HCT116 (cell line): Measurements from ENCODE around the gene C2orf68. TPM values are rescaled to one million over a fixed set of nuclear protein-coding genes. Genes with fewer than 3 reads are reported as not detected.
A peak's percentile ranks its signal among the peaks of the same experiment; 100 is the strongest.

ENCODE experiments used
- ATAC-seq: fragments of 200-7000 bp; cut with Tn5 transposase; 2 replicates; pipeline ENCODE4 v1.9.1; 2020; ENCODE audit warnings: mild to moderate bottlenecking, moderate library complexity
- BruUV-seq: library from RNA; stranded (reverse); fragments of 400-500 nt; replicated peaks from 2 replicates; lab custom pipeline; 2021; lab: Mats Ljungman, UMichigan
- CTCF ChIA-PET: fragments of 300-600 bp; sonication (Branson Sonifier 250); formaldehyde crosslinking; loops from one replicate; lab custom pipeline; 2021; ENCODE audit warnings: antibody characterized with exemption; lab: Charles Lee
- POLR2A ChIA-PET: fragments of 300-600, 350-600 bp; sonication (Branson Sonifier 250); formaldehyde crosslinking; loops from one replicate; lab custom pipeline; 2021; ENCODE audit warnings: antibody characterized with exemption; lab: Charles Lee
- RAD21 ChIA-PET, 2 experiments: fragments of 300-600 bp; sonication (Branson Sonifier 250); formaldehyde crosslinking; loops; one replicate each; lab custom pipeline; 2023; ENCODE audit warnings: low total read pairs in 2 of 2; ENCODE audit not compliant: uncharacterized antibody in 2 of 2, unreplicated experiment in 2 of 2, low non-redundant PET in 1 of 2; lab: Charles Lee
- DNase-seq: peaks from one replicate; pipeline ENCODE4 v3.0.0-alpha.2; 2010; ENCODE audit warnings: low read depth, low spot score
- H2AFZ ChIP-seq: fragments of 200-600 bp; shearing (Covaris generic), sonication (generic); 2 replicates; pipeline ENCODE4 v1.6.1; 2017; ENCODE audit warnings: low read depth, mixed run types, mixed read lengths, antibody characterized with exemption, low read length; ENCODE audit not compliant: poor library complexity, severe bottlenecking
- H3K27ac ChIP-seq: 2 replicates; pipeline ENCODE4 v1.5.1; 2012; ENCODE audit warnings: low read depth, low read length
- H3K27me3 ChIP-seq: fragments of 200-600 bp; sonication (generic); 2 replicates; pipeline ENCODE4 v1.6.1; 2016; ENCODE audit warnings: mixed run types, low read length, mixed read lengths; ENCODE audit not compliant: insufficient read depth
- H3K36me3 ChIP-seq, 2 experiments: fragments of 200-500 bp in 1 of 2; fragments of 200-600 bp in 1 of 2; sonication (Bioruptor generic) in 1 of 2; sonication (generic) in 1 of 2; 2 replicates each; pipeline versions ENCODE4 v1.5.1 to v1.6.1; 2014 to 2016; ENCODE audit warnings: low read length in 2 of 2, inconsistent platforms in 1 of 2, mixed read lengths in 1 of 2, mixed run types in 1 of 2; ENCODE audit not compliant: insufficient read depth in 2 of 2, control insufficient read depth in 1 of 2
- H3K4me1 ChIP-seq, 2 experiments: fragments of 200-600 bp in 1 of 2; sonication (generic) in 1 of 2; 2 replicates each; pipeline versions ENCODE4 v1.5.1 to v1.6.1; 2012 to 2017; ENCODE audit warnings: low read length in 2 of 2, inconsistent platforms in 1 of 2, mild to moderate bottlenecking in 1 of 2, mixed read lengths in 1 of 2, mixed run types in 1 of 2, moderate library complexity in 1 of 2; ENCODE audit not compliant: insufficient read depth in 2 of 2, control insufficient read depth in 1 of 2
- H3K4me2 ChIP-seq: fragments of 200-600 bp; sonication (generic); 2 replicates; pipeline ENCODE4 v1.6.1; 2017; ENCODE audit warnings: mixed run types, low read length, mixed read lengths
- H3K4me3 ChIP-seq, 2 experiments: fragments of 200-600 bp in 1 of 2; sonication (generic) in 1 of 2; replicated peaks in 1 of 2; 2 replicates each; pipeline ENCODE4 v1.5.1; 2011 to 2016; ENCODE audit warnings: low read length in 2 of 2, control low read depth in 1 of 2, low read depth in 1 of 2, mild to moderate bottlenecking in 1 of 2, mixed read lengths in 1 of 2, mixed run types in 1 of 2
- H3K79me2 ChIP-seq: fragments of 200-600 bp; sonication (generic); 2 replicates; pipeline ENCODE4 v1.6.1; 2017; ENCODE audit warnings: mild to moderate bottlenecking, mixed run types, low read length, moderate library complexity, mixed read lengths; ENCODE audit not compliant: insufficient read depth
- H3K9ac ChIP-seq: fragments of 200-600 bp; sonication (generic); 2 replicates; pipeline ENCODE4 v1.6.1; 2016; ENCODE audit warnings: low read length, mixed read lengths
- H3K9me2 ChIP-seq: fragments of 200-600 bp; sonication (generic), shearing (Covaris generic); 2 replicates; pipeline ENCODE4 v1.6.1; 2017; ENCODE audit warnings: mixed run types, mild to moderate bottlenecking, moderate library complexity; ENCODE audit not compliant: insufficient read depth
- H3K9me3 ChIP-seq, 2 experiments: fragments of 200-500 bp in 1 of 2; fragments of 200-600 bp in 1 of 2; sonication (Bioruptor generic) in 1 of 2; sonication (generic) in 1 of 2; 2 replicates each; pipeline ENCODE4 v1.6.1; 2014 to 2017; ENCODE audit warnings: low read length in 2 of 2, mixed read lengths in 2 of 2, inconsistent platforms in 1 of 2, low read depth in 1 of 2, mild to moderate bottlenecking in 1 of 2, mixed run types in 1 of 2, moderate library complexity in 1 of 2; ENCODE audit not compliant: control insufficient read depth in 1 of 2, insufficient read depth in 1 of 2
- H4K20me1 ChIP-seq: fragments of 200-600 bp; sonication (generic), shearing (Covaris generic); 2 replicates; pipeline ENCODE4 v1.6.1; 2017; ENCODE audit warnings: mixed run types, mild to moderate bottlenecking, moderate library complexity; ENCODE audit not compliant: insufficient read depth
- CBX3 ChIP-seq: IDR thresholded peaks from 2 replicates; pipeline ENCODE4 v1.6.1; 2012; ENCODE audit warnings: low read depth
- CEBPB ChIP-seq: IDR thresholded peaks from 2 replicates; pipeline ENCODE4 v1.6.1; 2012; ENCODE audit warnings: low read depth
- CTCF ChIP-seq, 3 experiments: fragments of 200-600 bp in 1 of 3; sonication (generic) in 1 of 3; IDR thresholded peaks in 2 of 3; conservative IDR thresholded peaks in 1 of 3; 2 replicates each; pipeline ENCODE4 v1.5.1; 2012 to 2017; ENCODE audit warnings: low read depth in 2 of 3, low read length in 2 of 3, antibody characterized with exemption in 1 of 3, borderline replicate concordance in 1 of 3, control low read depth in 1 of 3, mild to moderate bottlenecking in 1 of 3, mixed read lengths in 1 of 3, mixed run types in 1 of 3, moderate library complexity in 1 of 3; ENCODE audit not compliant: insufficient read depth in 1 of 3
- ELF1 ChIP-seq: IDR thresholded peaks from 2 replicates; pipeline ENCODE4 v1.6.1; 2012; ENCODE audit warnings: low read depth, borderline replicate concordance
- FOSL1 ChIP-seq: IDR thresholded peaks from 2 replicates; pipeline ENCODE4 v1.6.1; 2012; ENCODE audit warnings: low read depth
- RAD21 ChIP-seq: IDR thresholded peaks from 2 replicates; pipeline ENCODE4 v1.6.1; 2012; ENCODE audit warnings: low read depth, mild to moderate bottlenecking
- REST ChIP-seq: IDR thresholded peaks from 2 replicates; pipeline ENCODE4 v1.6.1; 2012; ENCODE audit warnings: low read depth
- SIN3A ChIP-seq: IDR thresholded peaks from 2 replicates; pipeline ENCODE4 v1.6.1; 2012; ENCODE audit warnings: low read depth
- SP1 ChIP-seq: IDR thresholded peaks from 2 replicates; pipeline ENCODE4 v1.6.1; 2012; ENCODE audit warnings: low read depth
- TCF7L2 ChIP-seq: IDR thresholded peaks from 2 replicates; pipeline ENCODE4 v1.7.0; 2011; ENCODE audit warnings: borderline replicate concordance, inconsistent platforms; ENCODE audit not compliant: insufficient read depth, insufficient read length; ENCODE audit errors: extremely low read depth
- intact Hi-C: fragments of 100-400 bp; cut with micrococcal nuclease; formaldehyde crosslinking; loops from 2 replicates; pipeline ENCODE4 v1.10.0; 2022
- total RNA-seq: library from RNA; stranded (reverse); gene quantifications from one replicate; pipeline ENCODE4 v1.2.1, GENCODE V29; 2021; ENCODE audit not compliant: unreplicated experiment

Gene C2orf68
- total RNA-seq, 1 experiment from 2014 or later = 21.8 TPM

- H3K9ac ChIP-seq = no peak overlapping the region
- POLR2A ChIA-PET = no interaction called here
- H4K20me1 ChIP-seq = no peaks in the 10 kb centered on the region
- TF ChIP-seq FOSL1 = no peak
- no peak for TF ChIP-seq SIN3A
- no peak for TF ChIP-seq ELF1
- no peak for TF ChIP-seq REST
- no peak for TF ChIP-seq CBX3
- no peak for TF ChIP-seq TCF7L2
- no peak for TF ChIP-seq SP1
- peak; percentile 28; the same call in 1 of the 2 replicates for TF ChIP-seq RAD21
- peak; percentile 31 to 65 (median 59); a peak in 5 of 6 replicates for TF ChIP-seq CTCF (IDR thresholded peaks at IDR 0.05 in 2 of 3, conservative IDR thresholded peaks at IDR 0.05 in 1 of 3; ENCODE audit: borderline replicate concordance in 1 of 3, insufficient read depth in 1 of 3, low read depth in 2 of 3, low read length in 2 of 3)
- no peak for TF ChIP-seq CEBPB
- RAD21 ChIA-PET = interaction anchor here in 1 of 2 experiments (0.6 kb wide), 1 partner anchor 18 kb away, joined by 3 read pairs; no protein-coding TSS in a partner anchor
- DNase-seq (no peak), ATAC-seq (peak; percentile 78)
- H3K4me1 ChIP-seq = no peaks in the 10 kb centered on the region
- H3K27me3 ChIP-seq = no peaks in the 10 kb centered on the region
- H3K9me2 ChIP-seq = no peaks in the 10 kb centered on the region
- no TSS peak for BruUV-seq
- no peak overlapping the region for H3K4me3 ChIP-seq
- intact Hi-C loops = no loop called here
- peaks cover 58 to 74% of the 10 kb centered on the region in 2 experiments for H3K36me3 ChIP-seq
- no peak overlapping the region for H3K4me2 ChIP-seq
- CTCF ChIA-PET = interaction anchor here (1.0 to 2.4 kb wide), 5 partner anchors 11 to 165 kb away, joined by 3 to 13 read pairs (median 3); no protein-coding TSS in a partner anchor
- H2AFZ ChIP-seq = no peak overlapping the region
- H3K9me3 ChIP-seq = no peaks in the 10 kb centered on the region
- H3K27ac ChIP-seq = no peak overlapping the region
- peaks cover 23% of the 10 kb centered on the region; the same call in 1 of the 2 replicates for H3K79me2 ChIP-seq
Measured at GRCh38 chr2:85648619-85649018, 36.8 kb upstream of the C2orf68 start.
